HepG2 (cell line): ENCODE data around the gene AKIRIN1. TPM values are rescaled to one million over a fixed set of nuclear protein-coding genes. Genes with fewer than 3 reads are reported as not detected.

Source experiments
- ATAC-seq: fragments of 200-7000 bp; cut with Tn5 transposase; 3 replicates; pipeline ENCODE4 v1.9.1; 2020; ENCODE audit warnings: mild to moderate bottlenecking, moderate library complexity
- BruUV-seq: library from RNA; stranded (reverse); fragments of 400-500 nt; replicated peaks from 2 replicates; lab custom pipeline; 2021; lab: Mats Ljungman, UMichigan
- CTCF ChIA-PET: fragments of 300-600 bp; formaldehyde crosslinking; extraction: SDS; loops from one replicate; lab custom pipeline; 2021; ENCODE audit warnings: low total read pairs, inconsistent platforms, low intra/inter-chr PET ratio; lab: Yijun Ruan, JAX
- POLR2A ChIA-PET: fragments of 350-600 bp; sonication (Branson Sonifier 250); formaldehyde crosslinking; loops from one replicate; lab custom pipeline; 2020; ENCODE audit warnings: antibody characterized with exemption, inconsistent platforms; lab: Yijun Ruan, JAX
- DNase-seq: peaks from one replicate; pipeline ENCODE4 v3.0.0-alpha.2; 2015; ENCODE audit warnings: low spot score
- FAIRE-seq: peaks from 3 replicates; lab custom pipeline; 2011; peaks lifted over from hg19 to GRCh38; lab: Jason Lieb, UNC
- H2AFZ ChIP-seq: one replicate; pipeline ENCODE4 v1.6.1; 2011; ENCODE audit warnings: low read length, inconsistent platforms
- H3K27ac ChIP-seq: fragments of 300-600 bp; 3 replicates; pipeline ENCODE4 v1.8.0; 2011; ENCODE audit warnings: mixed run types, mild to moderate bottlenecking, mixed read lengths, low read length, inconsistent platforms; ENCODE audit not compliant: insufficient read depth; ENCODE audit errors: extremely low read length
- H3K27me3 ChIP-seq, 2 experiments: fragments of 200-600 bp in 1 of 2; 2 replicates in 1 of 2; 3 replicates in 1 of 2; pipeline versions ENCODE4 v1.6.0 to v1.8.0; 2011; ENCODE audit warnings: low read length in 2 of 2, mild to moderate bottlenecking in 2 of 2, moderate library complexity in 2 of 2, inconsistent platforms in 1 of 2; ENCODE audit not compliant: insufficient read depth in 2 of 2, control insufficient read depth in 1 of 2
- H3K36me3 ChIP-seq, 2 experiments: fragments of 200-600 bp in 1 of 2; replicated peaks in 1 of 2; 2 replicates in 1 of 2; 3 replicates in 1 of 2; pipeline versions ENCODE4 v1.5.1 to v1.8.0; 2011; ENCODE audit warnings: low read length in 2 of 2, inconsistent platforms in 1 of 2; ENCODE audit not compliant: insufficient read depth in 2 of 2, control insufficient read depth in 1 of 2
- H3K4me1 ChIP-seq: 2 replicates; pipeline ENCODE4 v1.5.1; 2012; ENCODE audit warnings: low read length, inconsistent platforms; ENCODE audit not compliant: insufficient read depth
- H3K4me2 ChIP-seq: 2 replicates; pipeline ENCODE4 v1.6.0; 2011; ENCODE audit warnings: low read depth, low read length, inconsistent platforms
- H3K4me3 ChIP-seq, 3 experiments: fragments of 200-600 bp in 1 of 3; sonication (generic), shearing (Covaris generic) in 1 of 3; replicated peaks in 1 of 3; 2 replicates each; pipeline ENCODE4 v1.5.1; 2011 to 2016; ENCODE audit warnings: low read length in 3 of 3, inconsistent platforms in 2 of 3, low read depth in 2 of 3, mild to moderate bottlenecking in 2 of 3, control low read depth in 1 of 3, mixed read lengths in 1 of 3; ENCODE audit not compliant: insufficient read depth in 1 of 3
- H3K79me2 ChIP-seq: one replicate; pipeline ENCODE4 v1.6.1; 2011; ENCODE audit warnings: low read length, inconsistent platforms; ENCODE audit not compliant: insufficient read depth
- H3K9ac ChIP-seq: 2 replicates; pipeline ENCODE4 v1.6.0; 2011; ENCODE audit warnings: mild to moderate bottlenecking, low read depth, low read length, inconsistent platforms; ENCODE audit not compliant: insufficient read depth
- H3K9me3 ChIP-seq: 2 replicates; pipeline ENCODE4 v1.5.1; 2012; ENCODE audit warnings: mild to moderate bottlenecking, low read length
- H4K20me1 ChIP-seq: 2 replicates; pipeline ENCODE4 v1.6.0; 2011; ENCODE audit warnings: inconsistent platforms, mild to moderate bottlenecking, low read length, moderate library complexity; ENCODE audit not compliant: insufficient read depth
- FOSL2 ChIP-seq: sonication (generic); formaldehyde crosslinking; IDR thresholded peaks from 2 replicates; pipeline ENCODE4 v1.4.0; 2020; ENCODE audit warnings: missing genetic modification reagents
- FOXO1 ChIP-seq: sonication (generic); formaldehyde crosslinking; IDR thresholded peaks from 2 replicates; pipeline ENCODE4 v1.4.0; 2020; ENCODE audit warnings: missing genetic modification reagents
- ISX ChIP-seq: sonication (generic); formaldehyde crosslinking; conservative IDR thresholded peaks from 2 replicates; pipeline ENCODE4 v1.5.0; 2020; ENCODE audit warnings: missing genetic modification reagents
- MIXL1 ChIP-seq: IDR thresholded peaks from 2 replicates; pipeline ENCODE4 v1.6.1; 2016
- NCOR1 ChIP-seq: fragments of 200-600 bp; sonication (generic); IDR thresholded peaks from 2 replicates; pipeline ENCODE4 v1.7.0; 2017; ENCODE audit warnings: antibody characterized with exemption, low read length, borderline replicate concordance
- ONECUT2 ChIP-seq: sonication (generic); formaldehyde crosslinking; IDR thresholded peaks from 2 replicates; pipeline ENCODE4 v1.4.0; 2020; ENCODE audit warnings: missing genetic modification reagents
- RCOR2 ChIP-seq: IDR thresholded peaks from 2 replicates; pipeline ENCODE4 v1.6.1; 2016; ENCODE audit warnings: missing biosample characterization, missing genetic modification reagents
- ZFAT ChIP-seq: sonication (generic); formaldehyde crosslinking; conservative IDR thresholded peaks from 2 replicates; pipeline ENCODE4 v1.8.1; 2023; ENCODE audit warnings: missing genetic modification reagents, inconsistent platforms
- ZFY ChIP-seq: sonication (generic); formaldehyde crosslinking; IDR thresholded peaks from 2 replicates; pipeline ENCODE4 v1.4.0; 2020; ENCODE audit warnings: missing genetic modification reagents
- ZNF207 ChIP-seq: fragments of 450-650 bp; IDR thresholded peaks from 2 replicates; pipeline ENCODE4 v1.6.1; 2016; ENCODE audit warnings: antibody characterized with exemption, borderline replicate concordance
- ZNF264 ChIP-seq: sonication (generic); formaldehyde crosslinking; IDR thresholded peaks from 2 replicates; pipeline ENCODE4 v1.4.0; 2020; ENCODE audit warnings: missing genetic modification reagents
- ZNF362 ChIP-seq: sonication (generic); formaldehyde crosslinking; IDR thresholded peaks from 2 replicates; pipeline ENCODE4 v1.4.0; 2020; ENCODE audit warnings: missing genetic modification reagents, mild to moderate bottlenecking, borderline replicate concordance
- ZNF7 ChIP-seq: IDR thresholded peaks from 2 replicates; pipeline ENCODE4 v1.6.1; 2016; ENCODE audit warnings: missing biosample characterization, missing genetic modification reagents
- ZNF83 ChIP-seq: sonication (generic); formaldehyde crosslinking; IDR thresholded peaks from 2 replicates; pipeline ENCODE4 v1.4.0; 2020; ENCODE audit warnings: missing genetic modification reagents, mild to moderate bottlenecking, borderline replicate concordance
- ZNF878 ChIP-seq: sonication (generic); formaldehyde crosslinking; IDR thresholded peaks from 2 replicates; pipeline ENCODE4 v1.8.1; 2023; ENCODE audit warnings: mild to moderate bottlenecking, missing genetic modification reagents, moderate library complexity
- WGBS: methylation state at CpG from one replicate; pipeline ENCODE4 v1.1.6; 2017; ENCODE audit warnings: low lambda C conversion rate; 5-methylcytosine and 5-hydroxymethylcytosine counted together
- in situ Hi-C: cut with HindIII; loops from 2 replicates; pipeline ENCODE4 v1.10.0; 2017; ENCODE audit warnings: low pct_unique_long_range_greater_than_20kb; ENCODE audit not compliant: extremely low pct_ligation_motif_present
- intact Hi-C: fragments of 100-400 bp; cut with micrococcal nuclease; formaldehyde crosslinking; loops from one replicate; pipeline ENCODE4 v1.10.0; 2022; ENCODE audit not compliant: unreplicated experiment
- polyA plus RNA-seq, 8 experiments: library from polyadenylated mRNA; depleted of rRNA in 3 of 8; stranded (reverse) in 7 of 8; unstranded in 1 of 8; fragments of >200 nt; fragmentation: Illumina TruSeq in 4 of 8; extraction: Trizol in 4 of 8; gene quantifications; 2 replicates each; pipeline versions ENCODE4 v1.2.1 to v1.2.3, GENCODE V29; 2011 to 2016; ENCODE audit warnings: low read depth in 4 of 8, missing spikeins in 1 of 8, mixed read lengths in 1 of 8; ENCODE audit not compliant: insufficient read depth in 1 of 8
- total RNA-seq, 5 experiments: library from RNA; depleted of rRNA; stranded (reverse); fragments of >200 nt; fragmentation: Illumina TruSeq; extraction: Trizol; gene quantifications; 2 replicates each; pipeline ENCODE4 v1.2.3, GENCODE V29; 2016; ENCODE audit warnings: low read depth in 1 of 5
- TF ChIP-seq, protein P1 (sequence below): sonication (generic); formaldehyde crosslinking; IDR thresholded peaks from 2 replicates; pipeline ENCODE4 v1.4.0; 2020; ENCODE audit warnings: mild to moderate bottlenecking, missing genetic modification reagents

Gene AKIRIN1
- total and polyA plus RNA-seq, 2 of the 13 experiments (the other 11 are each of a cell fraction or from before 2014, with no cell fraction given), result 123 to 157 TPM

DNA sequence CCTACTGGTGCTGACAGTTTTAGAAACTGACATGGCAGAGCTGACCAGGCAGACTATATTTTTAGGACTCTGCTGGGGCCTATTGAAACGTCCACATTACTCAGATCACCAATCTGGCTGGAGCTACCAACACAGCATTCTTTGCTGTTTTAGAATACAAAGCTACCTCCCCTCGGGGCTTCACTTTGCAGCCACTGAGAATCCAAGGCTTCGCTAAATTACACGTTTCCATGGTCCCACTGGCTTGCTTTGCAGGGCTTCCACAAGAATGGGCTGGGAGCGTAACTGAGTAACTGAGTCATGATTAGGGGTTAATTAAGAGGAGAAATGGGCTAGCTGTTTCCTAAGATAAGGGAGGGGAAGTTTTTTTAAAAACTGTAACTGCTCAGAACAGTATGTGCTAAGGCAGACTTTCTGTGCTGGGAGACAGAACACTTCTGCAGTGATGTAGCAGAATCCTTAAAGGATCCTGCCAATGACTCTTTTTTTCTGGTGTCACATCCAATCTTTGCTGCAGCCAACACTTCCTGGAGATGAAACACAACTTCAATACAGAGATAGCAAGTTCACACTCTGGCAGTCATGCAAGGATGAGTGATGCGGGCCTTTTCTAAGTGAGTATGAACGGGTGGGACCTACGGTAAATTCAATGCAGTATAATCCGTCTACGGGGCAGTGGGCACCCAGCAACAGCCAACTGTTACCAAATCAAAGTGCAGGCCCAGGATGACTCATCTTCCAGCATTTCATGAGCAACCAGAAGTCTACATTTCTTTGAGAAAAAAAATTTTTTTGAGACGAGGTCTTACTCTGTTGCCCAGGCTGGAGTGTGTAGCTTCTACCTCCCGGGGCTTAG, 56.5 kb downstream of the AKIRIN1 start:
- Histone ChIP-seq H3K4me2 (no peak overlapping the region), H3K4me1 (no peaks in the 10 kb centered on the region), H3K79me2 (no peaks in the 10 kb centered on the region), H3K4me3 (no peak overlapping the region), H3K27ac (no peak overlapping the region), H4K20me1 (no peaks in the 10 kb centered on the region), H2AFZ (no peak overlapping the region), H3K27me3 (no peaks in the 10 kb centered on the region), H3K9me3 (no peaks in the 10 kb centered on the region), H3K9ac (no peak overlapping the region), H3K36me3 (no peaks in the 10 kb centered on the region)
- CTCF ChIA-PET, result no interaction called here
- no TSS peak for BruUV-seq
- POLR2A ChIA-PET, result interaction anchor here (0.9 kb wide), 1 partner anchor 21 kb away, joined by 4 read pairs; the partner anchor contains the start of gene NDUFS5
- TF ChIP-seq FOSL2 (CRISPR knock-in tag), result peak; percentile 75
- TF ChIP-seq ISX (CRISPR knock-in tag), result no peak
- no peak for TF ChIP-seq ZNF7 (CRISPR knock-in tag)
- DNase-seq (peak; percentile 39), FAIRE-seq (no peak), ATAC-seq (peak; percentile 30; the same call in 1 of the 3 replicates)
- 71% methylated on average over 12 of the region's 12 CpGs for WGBS
- intact Hi-C loops, result no loop called here
- in situ Hi-C loops, result no loop called here

GRCh38 chr1:39048745-39049370, 57.8 kb downstream of the AKIRIN1 start:
- H3K36me3 ChIP-seq, result no peaks in the 10 kb centered on the region
- no peak for FAIRE-seq
- ChIA-PET POLR2A (interaction anchor here (0.6 kb wide), 1 partner anchor 1113 kb away, joined by 3 read pairs; no protein-coding TSS in a partner anchor), CTCF (no interaction called here)
- no peaks in the 10 kb centered on the region for H4K20me1 ChIP-seq
- 71% methylated on average over 7 of the region's 7 CpGs for WGBS
- no peak overlapping the region for H2AFZ ChIP-seq
- no TSS peak for BruUV-seq
- H3K79me2 ChIP-seq, result no peaks in the 10 kb centered on the region
- peak; percentile 69 for ATAC-seq
- no peaks in the 10 kb centered on the region for H3K27me3 ChIP-seq
- no peak overlapping the region for H3K4me2 ChIP-seq
- H3K4me3 ChIP-seq, result no peak overlapping the region
- H3K4me1 ChIP-seq, result no peaks in the 10 kb centered on the region
- H3K27ac ChIP-seq, result no peak overlapping the region
- intact Hi-C loops (no loop called here), in situ Hi-C loops (no loop called here)
- no peak for DNase-seq
- H3K9me3 ChIP-seq, result no peaks in the 10 kb centered on the region
- H3K9ac ChIP-seq, result no peak overlapping the region
- TF ChIP-seq ZFAT (CRISPR knock-in tag), result no peak
- TF ChIP-seq, protein P1, sequence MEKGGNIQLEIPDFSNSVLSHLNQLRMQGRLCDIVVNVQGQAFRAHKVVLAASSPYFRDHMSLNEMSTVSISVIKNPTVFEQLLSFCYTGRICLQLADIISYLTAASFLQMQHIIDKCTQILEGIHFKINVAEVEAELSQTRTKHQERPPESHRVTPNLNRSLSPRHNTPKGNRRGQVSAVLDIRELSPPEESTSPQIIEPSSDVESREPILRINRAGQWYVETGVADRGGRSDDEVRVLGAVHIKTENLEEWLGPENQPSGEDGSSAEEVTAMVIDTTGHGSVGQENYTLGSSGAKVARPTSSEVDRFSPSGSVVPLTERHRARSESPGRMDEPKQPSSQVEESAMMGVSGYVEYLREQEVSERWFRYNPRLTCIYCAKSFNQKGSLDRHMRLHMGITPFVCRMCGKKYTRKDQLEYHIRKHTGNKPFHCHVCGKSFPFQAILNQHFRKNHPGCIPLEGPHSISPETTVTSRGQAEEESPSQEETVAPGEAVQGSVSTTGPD (CRISPR knock-in tag), result no peak
- TF ChIP-seq ZNF264 (CRISPR knock-in tag), result no peak
- TF ChIP-seq FOXO1 (CRISPR knock-in tag), result no peak
- no peak for TF ChIP-seq FOSL2 (CRISPR knock-in tag)
- no peak for TF ChIP-seq NCOR1
- no peak for TF ChIP-seq MIXL1 (CRISPR knock-in tag)
- TF ChIP-seq ZNF207, result no peak
- no peak for TF ChIP-seq ZNF83 (CRISPR knock-in tag)
- TF ChIP-seq ZNF362 (CRISPR knock-in tag), result peak; percentile 75
- no peak for TF ChIP-seq ZFY (CRISPR knock-in tag)
- peak; percentile 36; the same call in 1 of the 2 replicates for TF ChIP-seq ONECUT2 (CRISPR knock-in tag)
- no peak for TF ChIP-seq RCOR2 (CRISPR knock-in tag)
- no peak for TF ChIP-seq ZNF878
